HG03469 (cell line): ENCODE measurements around the gene OLA1.
"Not testable (repeated sequence)": the region's sequence is repeated elsewhere in the genome, so short reads cannot be mapped to it uniquely, and the experiment has no call there.

Source experiments
- ATAC-seq: cut with Tn5 transposase; IDR thresholded peaks from one replicate; pipeline ENCODE4 v1.9.1; 2021; ENCODE audit warnings: mild to moderate bottlenecking, moderate library complexity, moderate number of reproducible peaks; ENCODE audit not compliant: unreplicated experiment

The OLA1 gene

DNA sequence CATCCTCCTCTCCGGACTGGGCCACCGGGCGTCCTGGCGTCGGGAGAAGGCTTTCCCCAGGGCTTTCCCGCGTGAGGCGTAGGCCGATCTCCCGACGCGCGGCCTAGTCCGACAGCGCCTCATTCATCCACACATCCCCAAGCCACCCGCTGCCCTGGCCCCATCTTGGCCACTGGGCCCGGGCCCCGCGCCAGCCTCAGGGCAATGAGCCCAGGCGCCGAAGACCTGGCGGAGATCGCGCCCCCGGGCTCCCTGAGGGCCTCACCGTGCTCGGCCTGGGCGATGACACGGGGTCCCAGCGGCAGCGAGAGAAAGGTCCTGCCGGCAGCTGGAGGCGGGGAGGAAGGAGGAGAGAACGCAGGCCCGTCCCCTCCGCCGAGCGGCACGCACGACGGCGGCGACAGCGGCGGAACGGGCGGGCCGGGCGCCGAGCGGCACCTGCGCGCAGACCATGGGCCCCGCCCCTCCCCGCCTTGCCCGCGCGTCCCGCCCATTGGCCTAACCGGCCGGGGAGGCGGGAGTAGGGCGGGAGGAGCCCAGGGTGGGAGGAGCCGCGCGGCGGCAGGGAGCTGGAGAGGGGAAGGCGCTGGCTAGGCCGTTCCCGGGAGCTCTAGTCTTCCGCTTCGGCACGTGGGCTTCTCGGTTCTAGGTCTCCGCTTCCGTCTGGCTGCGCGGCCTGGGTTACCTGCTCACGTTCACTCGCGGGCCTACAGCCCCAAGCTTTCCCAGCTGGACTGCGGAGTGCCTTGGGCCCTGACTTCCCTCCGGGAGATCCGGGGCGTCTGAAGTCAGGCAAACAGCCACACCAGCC, at the start of gene OLA1:
Gene OLA1 (minus strand): TSS at position 346 of the 811 bp plus-strand sequence. CDS start 1,717 bp downstream, outside the sequence.
- ATAC-seq: peak; percentile 91

DNA sequence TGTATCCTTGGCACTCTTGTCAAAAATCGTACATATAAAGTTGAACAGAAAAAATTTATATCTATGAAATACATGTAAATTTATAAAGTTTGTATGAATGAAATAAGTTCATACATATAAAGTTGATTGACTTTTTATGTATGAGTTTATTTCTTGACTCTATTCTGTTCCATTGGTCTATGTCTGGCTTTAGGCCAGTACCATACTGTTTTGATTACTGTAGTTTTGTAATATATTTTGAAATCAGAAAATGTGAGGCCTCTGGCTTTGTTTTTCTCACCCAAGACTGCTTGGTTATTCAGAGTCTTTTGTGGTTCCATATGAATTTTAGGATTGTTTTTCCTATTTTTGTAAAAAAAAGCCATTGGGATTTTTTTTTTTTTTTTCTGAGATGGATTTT, 44.6 kb upstream of the OLA1 start:
- ATAC-seq: no peak

DNA sequence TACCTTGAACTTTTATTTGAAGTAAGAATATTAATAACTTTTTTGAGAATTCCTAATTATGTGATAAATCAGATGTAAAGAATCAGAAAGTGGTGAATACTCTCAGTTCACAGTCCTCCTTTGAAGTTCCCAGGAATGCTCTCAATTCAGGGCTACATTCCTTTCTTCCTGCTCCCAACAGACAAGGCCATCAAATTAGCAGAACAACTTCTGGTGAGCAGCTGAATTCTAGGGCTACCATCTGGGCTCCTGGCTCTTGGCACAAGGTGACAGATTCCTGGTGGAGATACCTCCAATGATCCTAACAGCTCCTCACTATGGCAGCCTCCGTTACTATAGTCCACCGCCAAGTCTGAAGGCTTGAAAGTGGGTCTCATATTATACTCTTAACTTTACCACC, 37.8 kb upstream of the OLA1 start:
- ATAC-seq: no peak

DNA sequence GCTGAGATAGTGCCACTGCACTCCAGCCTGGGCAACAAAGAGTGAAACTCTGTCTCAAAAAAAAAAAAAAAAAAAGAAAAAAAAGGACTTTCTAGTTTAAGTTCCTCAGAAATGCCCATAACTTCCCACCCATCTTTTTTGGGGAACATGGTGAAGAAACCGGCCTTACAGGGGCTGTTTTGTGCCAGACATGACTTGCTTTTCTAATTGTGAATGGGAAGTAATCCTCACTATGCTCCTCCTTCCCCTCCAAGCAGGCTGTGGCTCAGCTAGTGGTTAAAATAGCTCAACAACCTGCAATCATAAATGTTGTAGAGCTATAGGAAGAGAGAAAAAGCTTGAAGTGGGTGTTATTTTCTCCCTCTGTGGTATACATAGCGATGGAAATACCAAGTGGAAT, 34.1 kb upstream of the OLA1 start:
- ATAC-seq: no peak

- ATAC-seq: no peak
Measured at GRCh38 chr2:174281736-174282135, 33.4 kb upstream of the OLA1 start.

DNA sequence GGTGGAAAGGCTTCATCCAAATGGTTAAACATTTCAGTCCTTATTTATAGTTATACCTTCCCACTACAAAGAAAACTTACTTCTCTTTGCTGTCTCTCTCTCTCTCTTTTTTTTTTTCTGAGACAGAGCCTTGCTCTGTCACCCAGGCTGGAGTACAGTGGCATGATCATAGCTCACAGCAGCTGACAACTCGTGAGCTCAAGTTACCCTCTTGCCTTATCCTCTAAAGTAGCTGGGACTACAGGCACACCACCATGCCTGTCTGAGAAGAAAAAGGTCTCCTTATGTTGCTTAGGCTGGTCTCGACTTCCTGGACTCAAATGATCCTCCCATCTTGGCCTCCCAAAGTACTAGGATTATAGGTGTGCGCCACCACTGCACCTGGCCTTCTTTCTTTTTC, 32.3 kb upstream of the OLA1 start:
- ATAC-seq: no peak

GRCh38 chr2:174270263-174270662, 21.9 kb upstream of the OLA1 start:
- not testable (repeated sequence) for ATAC-seq

- ATAC-seq: no peak
Measured at GRCh38 chr2:174266288-174266687, 18.0 kb upstream of the OLA1 start.

- ATAC-seq: no peak
Measured at GRCh38 chr2:174263997-174264396, 15.7 kb upstream of the OLA1 start.

DNA sequence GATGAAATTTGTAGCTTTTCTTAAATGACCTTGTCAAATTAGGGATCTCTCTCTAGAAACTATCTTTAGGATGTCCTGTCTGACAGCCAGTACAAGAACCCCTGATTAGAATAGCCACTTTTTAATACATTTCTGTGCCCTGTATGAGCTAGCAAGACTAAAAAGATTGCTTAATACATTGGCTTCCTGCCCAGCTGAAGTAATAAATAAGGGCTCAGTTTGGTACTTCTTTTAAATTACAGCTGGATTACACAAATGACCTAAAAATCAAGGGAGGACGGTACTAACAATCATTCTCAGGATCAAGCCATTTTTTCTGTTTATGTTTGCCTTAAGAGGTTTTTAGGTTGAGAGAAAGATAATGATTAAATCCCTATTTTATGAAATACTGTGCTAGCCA, 11.6 kb upstream of the OLA1 start:
- ATAC-seq: no peak

- ATAC-seq: no peak
Measured at GRCh38 chr2:174254267-174254666, 5.9 kb upstream of the OLA1 start.

- no peak for ATAC-seq
Measured at GRCh38 chr2:174248998-174249592, 763 bp upstream of the OLA1 start.

DNA sequence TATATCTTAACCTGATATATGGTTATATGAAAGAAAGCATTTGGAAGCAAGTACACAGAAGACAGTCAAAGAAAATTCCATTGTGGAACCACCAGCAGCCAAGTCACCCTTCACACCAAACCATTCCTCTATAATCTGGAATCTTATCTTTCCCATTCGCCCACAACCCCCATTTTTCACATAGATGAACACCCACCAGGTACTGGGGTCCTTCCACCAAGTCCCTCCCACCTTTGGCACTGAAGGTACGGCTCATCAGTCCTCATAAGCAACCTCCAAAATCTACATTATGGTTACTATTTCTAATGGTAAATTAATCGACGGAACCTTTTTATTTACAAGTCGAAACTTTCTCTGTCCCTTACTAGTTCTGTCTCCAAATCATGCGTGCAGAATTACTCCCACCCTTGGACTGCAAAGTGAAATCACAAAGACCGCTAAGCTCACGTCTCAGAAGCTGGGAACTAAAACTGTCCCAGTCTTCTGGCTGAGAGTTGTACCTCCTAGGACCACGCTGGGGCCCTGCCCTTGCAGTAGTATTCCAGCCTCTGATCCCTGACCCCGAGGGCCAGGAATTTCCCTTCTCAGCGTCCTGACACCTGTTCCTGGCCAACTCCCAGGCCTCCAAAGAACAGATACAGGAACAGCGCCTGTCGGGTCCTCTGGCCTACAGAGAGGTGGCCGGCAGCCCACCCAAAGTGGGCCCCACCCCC, 702 bp downstream of the OLA1 start:
- ATAC-seq: no peak

- no peak for ATAC-seq
Measured at GRCh38 chr2:174246944-174247381, 1.4 kb downstream of the OLA1 start.

DNA sequence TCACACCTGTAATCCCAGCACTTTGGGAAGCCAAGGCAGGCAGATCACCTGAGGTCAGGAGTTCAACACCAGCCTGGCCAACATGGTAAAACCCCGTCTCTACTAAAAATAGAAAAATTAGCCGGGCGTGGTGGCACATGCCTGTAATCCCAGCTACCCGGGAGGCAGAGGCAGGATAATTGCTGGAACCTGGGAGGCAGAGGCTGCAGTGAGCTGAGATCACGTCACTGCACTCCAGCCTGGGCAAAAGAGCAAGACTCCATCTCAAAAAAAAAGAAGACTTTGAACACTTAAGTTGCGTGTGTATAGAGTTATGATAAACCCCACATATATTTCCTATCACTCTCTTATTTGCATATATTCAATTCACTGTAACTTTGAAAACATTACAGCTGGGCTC, 2.7 kb downstream of the OLA1 start:
- not testable (repeated sequence) for ATAC-seq

DNA sequence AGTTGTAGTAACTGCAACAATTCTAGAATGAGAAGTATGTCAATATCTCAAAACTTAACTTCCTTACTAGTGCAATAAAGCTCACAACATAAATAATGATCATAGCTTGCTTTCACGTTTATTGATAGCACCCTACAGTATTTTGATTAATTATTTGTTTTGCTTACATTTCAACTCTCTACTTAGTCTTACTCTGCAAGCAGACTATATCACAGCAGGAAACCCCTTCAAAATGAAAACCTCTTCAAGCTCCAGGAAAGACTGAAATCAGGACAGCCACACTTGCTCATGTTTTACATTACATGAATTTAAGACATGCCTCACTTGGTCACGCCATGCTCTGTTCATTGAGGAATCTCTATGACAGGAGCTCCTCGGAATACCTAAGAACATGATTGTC, 3.3 kb downstream of the OLA1 start:
- no peak for ATAC-seq

- no peak for ATAC-seq
Measured at GRCh38 chr2:174243812-174244211, 4.5 kb downstream of the OLA1 start.

- no peak for ATAC-seq
Measured at GRCh38 chr2:174240097-174240496, 8.2 kb downstream of the OLA1 start.

GRCh38 chr2:174236429-174236828, 11.9 kb downstream of the OLA1 start:
- no peak for ATAC-seq

DNA sequence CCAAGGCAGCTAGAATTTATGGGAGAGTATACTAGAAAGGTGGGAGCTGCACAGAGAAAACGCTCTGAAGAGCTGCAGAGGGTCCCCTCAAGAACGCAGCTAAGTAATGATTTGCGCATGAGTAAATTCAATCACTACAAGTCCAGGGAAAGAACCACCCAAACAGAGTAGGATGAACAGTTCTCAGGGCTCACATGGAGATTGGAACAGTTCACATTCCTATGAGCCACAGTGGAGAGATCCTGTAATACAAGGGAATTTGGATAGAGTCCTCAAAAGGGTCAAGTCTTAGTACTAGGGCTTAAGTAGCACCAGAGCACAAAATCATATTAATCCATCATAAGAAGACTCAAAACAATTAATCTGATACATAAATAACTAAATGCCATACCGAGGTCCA, 12.7 kb downstream of the OLA1 start:
- ATAC-seq: no peak

- ATAC-seq: no peak
Measured at GRCh38 chr2:174233771-174234275, 14.5 kb downstream of the OLA1 start.

GRCh38 chr2:174227748-174228147, 20.6 kb downstream of the OLA1 start:
- ATAC-seq: no peak
